Brain pericyte (primary cell): ENCODE measurements around the gene SLC38A2.

Experiments used
- DNase-seq: peaks from one replicate; pipeline ENCODE4 v3.0.0-alpha.2; 2012; ENCODE audit warnings: low read depth, low spot score

The SLC38A2 gene

DNA sequence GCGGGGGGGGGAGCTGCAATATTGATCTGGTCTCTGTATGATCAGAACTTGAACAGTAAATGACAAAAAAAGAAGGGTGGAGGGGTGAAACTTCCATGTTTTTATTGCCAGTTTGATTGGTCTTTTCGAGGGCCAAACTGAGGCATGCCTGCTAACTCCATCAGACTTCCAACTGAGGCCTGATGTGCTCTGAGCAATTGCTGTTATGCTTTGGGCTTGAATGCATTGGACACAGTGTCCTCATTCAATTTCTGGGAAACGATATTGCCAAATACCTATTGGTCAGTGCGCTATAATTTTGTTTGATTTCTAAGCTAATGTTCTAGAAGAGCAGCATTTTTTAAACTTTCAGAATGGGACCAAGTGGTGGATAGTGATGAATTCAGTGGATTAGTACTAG lies 2.1 kb upstream of the SLC38A2 start:
- DNase-seq: no peak

DNA sequence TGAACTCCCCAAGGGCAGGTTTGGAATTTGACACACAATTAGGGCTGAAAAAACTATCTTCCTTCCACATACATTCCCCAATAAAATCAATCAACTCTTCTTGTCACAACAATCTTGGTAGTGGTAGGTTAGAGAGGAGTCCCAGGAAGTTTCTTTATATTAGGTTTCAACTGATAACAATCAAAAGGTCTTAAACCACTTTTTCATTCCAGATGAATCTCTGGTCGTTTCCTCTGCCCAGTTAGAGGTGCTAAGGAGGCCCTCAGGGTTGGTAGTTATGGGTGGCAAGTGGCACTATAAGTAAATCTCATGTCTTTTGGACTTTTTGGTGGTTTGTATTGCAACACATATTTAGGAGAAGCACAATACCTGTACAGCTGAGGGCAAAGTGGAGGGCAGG lies 1.7 kb upstream of the SLC38A2 start:
- no peak for DNase-seq

DNA sequence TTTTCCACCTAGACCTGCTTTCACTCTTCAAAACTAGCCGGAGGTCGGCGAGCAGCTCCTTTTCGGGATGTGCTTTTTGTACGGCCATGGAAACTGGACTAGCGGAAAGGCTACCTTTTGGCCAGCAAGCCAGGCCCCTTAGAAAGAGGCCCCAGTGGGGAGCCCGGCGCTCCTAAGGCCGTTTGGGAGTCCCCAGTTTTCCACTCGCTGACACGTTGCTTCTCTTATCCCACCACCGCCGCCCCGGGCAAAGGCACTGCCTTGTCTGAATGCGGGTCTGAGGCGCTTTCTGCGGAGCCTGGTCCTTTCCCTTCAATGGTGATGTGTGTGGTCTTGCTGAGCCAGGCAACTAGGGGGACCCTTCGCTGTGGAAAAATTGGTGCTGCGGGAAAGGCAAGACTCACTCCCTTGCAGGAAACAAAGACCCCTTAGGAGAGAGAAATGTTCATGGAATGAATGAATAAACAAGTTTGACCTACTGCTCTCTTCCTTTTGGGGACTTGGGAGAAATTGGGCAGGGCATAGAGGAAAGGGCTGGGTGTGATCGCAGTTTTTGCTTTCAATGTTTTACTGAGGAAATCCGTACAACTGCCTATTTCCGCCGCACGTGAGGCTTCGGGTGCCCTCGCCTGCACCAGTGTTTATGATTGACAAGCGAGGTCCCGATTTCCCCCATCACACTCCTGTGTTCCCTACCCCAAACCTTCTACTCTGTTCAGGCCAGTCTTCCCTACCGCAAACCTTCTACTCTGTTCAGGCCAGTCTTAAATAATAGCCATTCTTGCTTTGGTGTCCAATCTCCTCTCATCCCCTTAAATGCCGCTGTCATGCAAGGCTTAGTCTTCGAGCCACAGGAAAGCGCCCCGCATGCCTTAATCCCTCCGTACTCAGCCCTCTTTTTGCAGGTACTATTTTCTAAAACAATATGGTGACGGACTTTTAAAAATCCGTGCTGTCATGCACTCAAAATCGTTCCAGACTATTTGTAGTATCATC lies 1.0 kb upstream of the SLC38A2 start:
- no peak for DNase-seq

DNA sequence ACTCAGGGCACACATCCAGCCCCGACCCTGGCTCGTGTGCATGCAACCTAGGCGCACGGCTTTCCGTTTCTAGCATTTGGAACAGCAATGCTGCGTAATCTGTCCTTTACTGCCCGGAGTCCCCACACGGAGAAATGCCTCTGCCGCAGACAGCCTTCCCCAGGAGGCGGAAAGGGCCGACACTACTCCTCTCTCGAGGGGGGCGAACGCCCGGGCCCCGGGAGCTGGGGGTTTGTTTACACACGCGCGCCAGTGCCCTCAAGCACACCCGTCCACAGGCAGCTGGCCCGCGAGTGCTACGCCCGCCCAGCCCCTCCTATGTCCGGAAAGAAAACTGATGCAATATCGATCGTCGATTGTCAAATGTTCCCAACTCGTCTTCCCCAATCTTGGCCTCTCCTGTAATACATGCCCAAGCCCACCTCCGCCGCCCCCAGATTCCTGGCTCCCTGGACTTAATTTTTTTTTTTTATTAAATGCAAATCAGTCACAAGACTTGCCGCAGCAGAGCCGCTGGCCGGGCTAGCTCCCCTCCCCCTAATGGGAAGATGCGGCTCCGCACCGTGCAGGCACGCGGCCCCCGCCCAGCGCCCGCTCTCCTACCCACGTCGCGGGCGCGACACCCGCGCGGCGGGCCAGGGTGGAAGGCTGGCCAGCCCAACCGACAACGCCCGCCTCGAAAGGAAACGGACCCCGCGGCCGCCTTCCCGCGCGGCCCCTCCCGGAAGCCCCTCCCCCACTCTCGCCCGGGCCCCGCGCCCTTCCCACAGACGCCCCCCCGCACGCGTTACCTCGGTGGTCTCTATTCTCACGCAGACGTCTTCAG lies 642 bp downstream of the SLC38A2 start:
- DNase-seq: no peak

DNA sequence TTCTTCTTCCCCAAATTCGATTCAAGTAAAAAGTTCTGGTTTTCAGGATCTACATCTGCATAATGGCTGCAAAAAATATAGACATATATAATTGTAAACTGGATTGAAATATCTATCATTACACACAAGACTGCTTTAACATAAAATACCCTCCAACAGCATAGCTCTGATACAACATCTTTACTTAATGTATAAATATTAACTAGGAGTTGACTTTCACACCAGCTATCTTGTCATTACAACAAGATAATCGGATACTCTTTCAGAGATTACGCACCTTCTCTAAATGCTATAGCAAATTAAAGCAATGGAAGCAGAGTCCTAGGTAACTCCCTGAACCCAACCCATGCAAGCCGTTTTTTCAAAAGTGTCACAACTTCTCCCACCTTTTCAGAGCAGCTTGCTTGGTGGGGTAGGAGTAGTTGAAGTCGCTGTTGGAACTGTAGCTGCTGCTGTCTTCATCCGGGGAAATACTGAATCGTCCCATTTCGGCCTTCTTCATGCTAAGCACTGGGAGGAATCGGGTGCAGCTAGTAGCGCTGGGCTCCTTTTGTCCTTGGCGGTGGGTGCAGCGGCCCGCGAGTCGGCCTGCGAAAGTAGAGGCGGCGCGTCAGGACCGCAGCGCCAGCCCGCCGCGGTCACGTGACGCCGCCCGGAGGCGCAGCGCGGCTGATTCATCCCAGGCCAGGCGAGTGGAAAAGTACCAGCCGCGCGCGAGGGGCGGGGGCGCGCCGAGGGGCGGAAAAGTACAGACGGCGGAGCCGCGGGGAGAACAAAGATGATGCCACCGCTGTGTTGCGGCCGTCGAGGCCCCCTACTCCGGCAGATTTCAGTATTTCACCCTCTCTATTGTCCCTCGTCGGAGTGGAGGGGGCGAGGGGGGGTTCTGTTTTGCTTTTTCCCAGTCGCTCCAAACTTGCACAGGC lies 1.5 kb downstream of the SLC38A2 start:
- DNase-seq: no peak

DNA sequence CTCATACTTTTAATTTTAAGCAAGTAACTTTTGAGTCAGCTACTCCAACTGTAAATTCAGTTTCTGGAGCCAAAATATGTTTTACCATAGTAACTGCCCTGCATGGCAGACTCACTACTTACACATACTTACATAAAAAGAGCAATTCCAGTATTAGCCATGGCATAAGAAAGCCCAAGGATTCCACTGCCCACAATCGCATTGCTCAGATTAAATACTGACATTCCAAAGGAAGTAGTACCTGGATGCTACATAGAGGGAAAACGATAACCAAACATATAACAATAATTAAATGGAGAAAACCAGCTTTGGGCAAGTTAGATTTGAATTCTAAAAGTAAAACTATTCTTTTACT lies 2.2 kb downstream of the SLC38A2 start:
- no peak for DNase-seq

DNA sequence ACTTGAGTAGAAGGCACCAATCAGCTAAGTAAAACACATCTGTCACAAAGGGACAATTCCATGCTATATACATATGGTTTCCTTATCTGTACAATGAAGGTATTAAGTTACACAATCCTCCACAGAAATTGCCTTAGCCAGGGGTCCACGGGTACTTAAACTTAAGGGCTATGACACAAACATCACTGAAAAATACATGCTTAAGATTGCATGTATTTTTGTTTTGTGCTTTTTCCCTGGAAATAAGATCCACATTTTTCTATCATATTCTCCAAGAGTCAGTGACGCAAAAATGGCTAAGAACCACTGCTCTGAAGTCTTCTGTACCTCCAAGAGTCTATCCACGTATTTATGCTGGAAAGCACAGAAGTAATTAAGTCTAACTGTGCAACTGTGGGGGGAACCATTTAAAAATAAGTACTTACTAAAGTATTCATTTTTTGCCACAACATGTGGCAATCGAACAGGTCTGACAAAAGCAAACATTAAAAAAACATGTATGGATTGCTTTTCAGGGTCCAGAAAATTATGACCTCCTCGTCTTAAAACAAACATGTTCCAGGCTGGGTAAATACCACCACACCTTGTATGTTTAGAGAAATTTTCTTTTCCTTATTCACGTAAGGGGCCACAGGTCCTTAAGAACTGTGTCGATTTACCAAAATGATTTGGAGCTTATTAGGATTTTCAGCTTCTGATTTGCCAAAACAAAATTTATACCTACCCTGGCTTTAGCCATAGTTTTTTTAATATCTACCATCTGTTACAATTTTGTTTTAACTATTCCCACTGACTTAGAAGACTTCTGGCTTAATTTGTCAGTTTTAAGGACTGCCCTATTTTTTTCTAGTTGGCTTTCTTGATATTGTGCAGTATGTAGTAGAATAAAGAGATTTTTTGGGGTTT lies 2.8 kb downstream of the SLC38A2 start:
- no peak for DNase-seq

DNA sequence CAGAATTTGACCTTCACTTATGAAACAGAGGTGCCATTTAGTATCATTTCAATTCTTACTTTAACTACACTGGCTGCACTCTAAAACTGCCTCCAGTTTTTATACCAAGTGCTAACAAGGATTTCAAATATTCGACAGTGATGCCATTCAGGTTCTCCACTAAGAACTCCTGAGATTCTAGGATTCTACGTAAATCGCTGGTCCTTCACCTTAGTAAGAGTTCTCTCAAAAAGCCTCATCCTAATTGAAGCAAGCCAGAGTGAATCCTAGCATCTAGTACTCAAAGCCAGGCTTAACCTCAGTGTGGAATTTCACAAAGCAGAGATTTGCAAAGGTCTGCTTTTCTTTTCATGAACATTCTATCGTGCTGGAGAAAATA lies 3.5 kb downstream of the SLC38A2 start:
- no peak for DNase-seq

DNA sequence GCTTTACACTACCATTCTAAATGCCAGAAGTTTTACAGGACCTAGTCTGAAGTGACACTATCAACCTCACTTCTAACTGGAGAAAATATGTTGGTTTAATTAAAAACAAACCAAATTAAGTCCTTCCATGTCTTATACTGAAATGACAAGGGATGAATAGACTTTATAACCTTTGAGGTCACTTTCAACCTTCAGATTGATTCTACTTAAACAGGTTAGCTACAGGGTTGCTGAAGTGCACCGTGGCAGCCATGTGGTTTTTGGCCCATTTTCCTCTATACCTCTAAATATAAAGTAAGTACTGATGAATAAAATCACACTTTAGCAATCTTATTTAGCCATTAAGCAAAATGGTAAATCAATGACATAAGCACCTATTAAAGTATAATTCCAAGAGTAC lies 3.9 kb downstream of the SLC38A2 start:
- no peak for DNase-seq

DNA sequence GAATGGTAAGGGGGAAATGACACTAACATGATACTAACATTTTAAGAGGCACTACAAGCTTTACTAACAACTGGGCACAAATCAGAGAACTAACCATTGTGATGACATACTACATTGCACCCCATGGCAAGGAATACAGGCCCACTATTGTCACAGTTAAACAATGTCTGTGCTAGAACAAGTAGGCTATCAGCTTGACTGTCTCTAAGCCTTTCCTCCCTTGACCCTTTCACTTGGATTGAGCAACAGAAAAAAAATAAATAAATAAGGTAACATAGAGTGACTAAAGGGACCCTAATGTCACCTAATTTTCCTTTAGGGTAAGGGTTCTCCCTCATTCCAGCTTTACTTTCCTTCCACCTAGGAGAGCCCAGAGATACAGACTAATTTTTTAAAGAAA lies 4.4 kb downstream of the SLC38A2 start:
- no peak for DNase-seq

DNA sequence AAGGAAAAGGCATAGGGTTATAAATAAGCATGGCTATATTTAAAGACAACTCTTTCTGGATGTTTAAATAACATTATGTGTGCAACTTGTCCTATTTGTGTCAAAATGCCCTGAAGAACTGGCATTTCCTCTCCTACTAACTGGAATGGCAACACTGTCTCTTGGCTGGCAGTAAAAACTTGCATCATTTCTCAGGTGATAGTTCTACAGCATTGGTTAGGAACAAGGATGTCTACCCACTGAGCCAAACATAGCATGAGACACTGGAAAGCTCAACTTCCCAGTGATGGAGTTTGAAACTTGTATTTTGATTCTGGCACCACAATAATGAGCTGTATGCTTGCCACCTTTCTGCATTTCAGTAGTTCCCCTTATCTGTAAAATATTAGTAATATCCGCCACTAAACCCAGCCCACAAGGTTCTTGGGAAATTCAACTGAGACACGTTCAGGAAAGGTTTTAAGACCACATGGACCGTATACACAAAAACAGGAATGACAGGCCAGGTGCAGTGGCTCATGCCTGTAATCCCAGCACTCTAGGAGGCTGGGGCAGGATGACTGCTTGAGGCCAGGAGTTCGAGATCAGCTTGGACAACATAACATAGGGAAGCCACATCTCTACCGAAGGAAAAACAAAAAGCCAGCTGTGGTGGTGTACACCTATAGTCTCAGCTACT lies 5.1 kb downstream of the SLC38A2 start:
- DNase-seq: no peak

DNA sequence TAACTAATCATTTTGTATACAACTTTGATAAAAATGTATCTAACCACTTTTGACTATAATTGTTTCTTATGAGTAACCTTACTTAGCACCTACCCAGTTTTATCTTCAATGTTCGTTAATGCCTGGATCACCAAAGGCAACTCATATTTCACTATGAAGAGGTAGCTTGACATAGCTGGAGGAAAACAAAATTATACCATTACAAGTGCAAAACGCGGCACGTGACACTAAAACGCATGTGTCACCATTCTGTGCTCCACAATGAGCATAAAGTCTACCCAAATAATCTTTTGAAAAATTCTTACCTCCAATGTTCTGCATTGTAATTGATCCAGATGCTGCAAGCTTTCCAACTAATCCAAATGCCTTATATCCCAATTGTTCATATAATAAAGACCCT lies 5.8 kb downstream of the SLC38A2 start:
- DNase-seq: no peak

DNA sequence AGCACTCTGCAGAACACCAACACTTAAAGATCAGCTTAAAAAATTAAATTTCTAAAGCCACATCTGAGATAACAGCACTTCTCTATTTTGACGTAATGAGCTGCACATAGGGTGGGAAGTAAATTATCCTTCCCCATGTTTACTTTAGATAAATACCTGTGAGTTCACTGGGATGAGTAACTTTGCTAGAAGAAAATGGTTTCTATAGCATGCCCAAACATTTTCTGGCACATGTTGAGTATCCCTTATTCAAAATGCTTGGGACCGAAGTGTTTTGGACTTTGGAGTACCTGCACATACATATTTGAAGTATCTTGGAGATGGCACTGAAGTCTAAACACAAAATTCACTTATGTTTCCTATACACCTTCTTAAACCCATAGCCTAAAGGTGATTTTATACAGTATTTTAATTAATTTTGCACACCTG lies 6.6 kb downstream of the SLC38A2 start:
- DNase-seq: no peak

DNA sequence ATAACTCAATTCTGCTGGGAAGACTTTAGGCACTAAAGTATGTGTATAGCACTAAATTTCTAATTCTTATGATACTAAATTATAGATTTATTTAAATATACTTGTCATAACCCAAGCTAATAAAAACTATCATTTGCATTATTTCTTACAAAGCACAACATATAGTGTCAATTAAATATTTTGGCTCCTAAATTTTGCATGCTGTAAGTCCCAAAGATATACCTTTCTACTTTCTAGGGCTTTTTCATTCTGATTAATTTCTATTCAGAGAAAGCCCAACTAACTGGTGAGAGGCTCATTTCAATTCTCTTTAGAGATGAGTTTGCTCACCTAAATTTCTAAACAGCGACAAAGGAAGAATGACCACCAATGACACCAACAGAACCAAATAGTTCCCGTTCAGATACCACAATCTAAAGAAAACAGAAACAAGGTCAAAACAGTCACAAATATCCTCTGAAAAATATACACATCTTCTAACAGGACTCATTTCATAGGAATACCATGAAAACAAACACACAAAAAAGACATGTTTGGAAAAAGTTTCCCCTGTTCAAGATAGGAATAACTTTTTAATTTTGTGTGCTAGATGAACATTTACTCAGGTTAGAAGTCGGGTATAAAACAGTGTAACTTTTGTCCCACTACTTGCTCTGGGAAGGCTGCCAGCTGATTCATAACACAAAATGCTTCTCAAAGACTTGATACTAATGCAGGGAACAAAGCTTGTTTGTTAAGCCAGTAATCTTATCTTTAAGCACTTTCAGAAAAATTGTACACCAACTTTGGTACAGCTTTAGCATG lies 7.6 kb downstream of the SLC38A2 start:
- DNase-seq: no peak

DNA sequence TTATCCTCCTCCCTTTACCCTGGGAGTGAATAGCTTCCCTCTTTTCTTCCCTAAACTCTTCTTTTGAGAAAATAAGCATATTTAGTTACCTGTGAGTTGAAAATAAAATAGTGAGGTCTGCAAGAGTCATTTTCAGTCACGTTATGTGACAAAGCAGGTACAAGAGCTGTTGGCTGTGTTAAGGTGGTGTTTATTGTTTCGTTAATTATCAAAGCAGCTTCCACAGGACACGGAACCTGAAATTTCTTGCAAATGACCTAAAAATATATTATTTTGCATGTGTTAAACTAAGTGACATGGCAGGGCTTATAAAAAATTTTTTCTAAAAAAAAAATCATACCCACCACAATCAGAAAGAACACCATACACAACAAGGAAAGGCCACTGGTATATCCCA lies 8.3 kb downstream of the SLC38A2 start:
- no peak for DNase-seq

DNA sequence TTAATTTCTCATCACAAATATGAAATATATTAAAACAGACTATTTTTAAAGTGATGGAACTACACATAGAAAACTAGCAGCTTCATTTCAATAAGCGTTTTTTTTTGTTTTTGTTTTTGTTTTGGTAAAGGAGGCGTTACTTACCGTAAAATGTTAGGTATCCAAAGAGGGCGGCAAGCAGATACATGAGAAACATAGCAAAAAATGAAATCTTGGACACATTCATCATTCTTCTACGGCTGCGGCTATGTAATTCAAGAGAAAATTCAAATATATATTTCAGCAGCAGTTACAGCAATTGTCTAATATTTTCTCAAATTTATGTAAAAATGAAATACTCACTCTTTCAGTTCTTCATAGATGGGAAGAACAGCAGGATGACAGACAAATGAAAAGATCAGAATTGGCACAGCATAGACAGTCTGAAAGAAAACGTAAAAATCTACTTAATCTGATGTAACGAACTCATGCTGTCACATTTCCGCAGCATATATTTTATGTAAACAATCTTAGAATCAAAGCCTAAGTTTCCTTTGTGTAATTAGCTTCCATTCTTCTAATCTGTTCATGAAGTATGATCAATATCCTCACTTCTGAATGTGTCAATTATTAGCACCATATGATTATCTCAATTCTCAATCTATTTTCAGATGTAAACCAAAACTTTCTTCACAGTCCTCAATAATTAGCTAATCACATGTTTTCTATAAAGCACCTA lies 8.8 kb downstream of the SLC38A2 start:
- no peak for DNase-seq

DNA sequence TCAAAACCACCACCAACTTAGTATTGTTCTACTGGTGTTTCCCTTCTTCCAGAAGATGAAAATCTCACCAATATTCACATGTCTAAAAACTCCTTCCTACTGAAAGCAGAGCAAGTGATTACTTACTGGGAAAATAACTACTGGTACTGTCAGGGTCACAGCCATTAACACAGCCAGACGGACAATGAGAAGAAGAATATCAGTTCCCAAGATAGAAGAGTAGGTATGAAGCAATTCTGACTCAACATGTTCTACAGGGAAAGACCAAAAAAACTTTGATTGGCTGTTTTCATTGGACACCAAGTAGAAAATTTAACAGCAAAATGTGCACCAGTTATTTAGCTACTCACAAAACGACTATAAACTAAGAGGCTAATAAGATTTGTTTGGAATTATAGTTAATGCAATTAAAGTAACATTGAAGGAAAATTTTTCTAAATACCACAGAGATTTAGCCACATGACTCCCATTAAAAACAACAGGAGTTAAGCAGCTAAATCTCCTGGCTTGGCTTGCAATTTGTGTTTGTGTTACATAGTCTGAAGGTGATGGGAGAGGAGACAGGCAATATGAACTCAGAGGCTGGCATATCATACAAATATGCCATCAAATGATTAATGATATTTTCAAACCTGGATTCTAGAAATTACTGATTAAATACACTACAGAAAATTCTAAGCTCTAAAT lies 9.5 kb downstream of the SLC38A2 start:
- no peak for DNase-seq

DNA sequence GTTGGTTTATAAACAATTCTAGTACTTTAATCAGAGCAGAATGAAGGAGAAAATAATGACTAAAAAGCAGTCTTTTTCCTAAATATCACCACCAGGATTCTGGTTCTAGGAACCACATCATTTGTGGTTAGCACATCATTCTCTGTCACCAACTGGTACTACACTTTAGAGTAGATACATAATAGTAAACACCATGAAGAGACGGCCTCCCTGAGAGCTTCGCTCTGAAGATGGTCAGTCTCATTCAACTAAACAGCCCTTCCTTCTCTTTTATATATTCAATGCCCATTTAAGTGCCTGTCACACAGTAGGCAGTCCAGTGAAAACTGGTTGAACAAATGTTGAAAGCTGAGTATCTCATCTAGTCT lies 10.9 kb downstream of the SLC38A2 start:
- no peak for DNase-seq
